ENCODE data around the gene IMMP2L.

The IMMP2L gene

GRCh38 chr7:110905773-110906566 is 656.3 kb downstream of the IMMP2L start:
- DNase-seq: no peak

GRCh38 chr7:110898516-110898915 is 663.8 kb downstream of the IMMP2L start:
- DNase-seq: no peak

GRCh38 chr7:110897538-110897937 is 664.8 kb downstream of the IMMP2L start:
- no peak for DNase-seq

GRCh38 chr7:110894111-110894510 is 668.2 kb downstream of the IMMP2L start:
- DNase-seq: no peak

GRCh38 chr7:110891197-110891596 is 671.1 kb downstream of the IMMP2L start:
- no peak for DNase-seq

- DNase-seq: no peak
Measured at GRCh38 chr7:110890101-110890500, 672.2 kb downstream of the IMMP2L start.

GRCh38 chr7:110889335-110889734 is 673.0 kb downstream of the IMMP2L start:
- DNase-seq: no peak

GRCh38 chr7:110888641-110889040 is 673.7 kb downstream of the IMMP2L start:
- no peak for DNase-seq

- no peak for DNase-seq
Measured at GRCh38 chr7:110885474-110885873, 676.8 kb downstream of the IMMP2L start.

GRCh38 chr7:110881721-110882120 is 680.6 kb downstream of the IMMP2L start:
- DNase-seq: no peak

GRCh38 chr7:110880971-110881370 is 681.3 kb downstream of the IMMP2L start:
- DNase-seq: no peak

- DNase-seq: no peak
Measured at GRCh38 chr7:110877016-110877415, 685.3 kb downstream of the IMMP2L start.

GRCh38 chr7:110875346-110875745 is 686.9 kb downstream of the IMMP2L start:
- DNase-seq: no peak

- no peak for DNase-seq
Measured at GRCh38 chr7:110871856-110872255, 690.4 kb downstream of the IMMP2L start.

GRCh38 chr7:110870926-110871325 is 691.4 kb downstream of the IMMP2L start:
- DNase-seq: no peak

- DNase-seq: no peak
Measured at GRCh38 chr7:110868458-110868857, 693.8 kb downstream of the IMMP2L start.

- no peak for DNase-seq
Measured at GRCh38 chr7:110867771-110868170, 694.5 kb downstream of the IMMP2L start.

GRCh38 chr7:110863258-110863657 is 699.0 kb downstream of the IMMP2L start:
- DNase-seq: no peak

GRCh38 chr7:110861163-110861562 is 701.1 kb downstream of the IMMP2L start:
- no peak for DNase-seq

GRCh38 chr7:110857106-110857505 is 705.2 kb downstream of the IMMP2L start:
- no peak for DNase-seq

- DNase-seq: no peak
Measured at GRCh38 chr7:110856704-110857103, 705.6 kb downstream of the IMMP2L start.

- DNase-seq: no peak
Measured at GRCh38 chr7:110854651-110855050, 707.6 kb downstream of the IMMP2L start.

GRCh38 chr7:110854166-110854565 is 708.1 kb downstream of the IMMP2L start:
- DNase-seq: no peak

GRCh38 chr7:110853263-110853662 is 709.0 kb downstream of the IMMP2L start:
- DNase-seq: no peak

Measured in suppressor macrophage treated with lipopolysaccharide for 4 hours (primary cell).